Activated CD8-positive, alpha-beta memory T cell treated with anti-CD3 and anti-CD28 coated beads, Interleukin-2, amount 50 U/mL, for 48 hours (primary cell): ENCODE data around the gene CEMP1.

Experiments
- DNase-seq: peaks from one replicate; pipeline ENCODE4 v3.0.0-alpha.2; 2020

CEMP1 gene

DNA sequence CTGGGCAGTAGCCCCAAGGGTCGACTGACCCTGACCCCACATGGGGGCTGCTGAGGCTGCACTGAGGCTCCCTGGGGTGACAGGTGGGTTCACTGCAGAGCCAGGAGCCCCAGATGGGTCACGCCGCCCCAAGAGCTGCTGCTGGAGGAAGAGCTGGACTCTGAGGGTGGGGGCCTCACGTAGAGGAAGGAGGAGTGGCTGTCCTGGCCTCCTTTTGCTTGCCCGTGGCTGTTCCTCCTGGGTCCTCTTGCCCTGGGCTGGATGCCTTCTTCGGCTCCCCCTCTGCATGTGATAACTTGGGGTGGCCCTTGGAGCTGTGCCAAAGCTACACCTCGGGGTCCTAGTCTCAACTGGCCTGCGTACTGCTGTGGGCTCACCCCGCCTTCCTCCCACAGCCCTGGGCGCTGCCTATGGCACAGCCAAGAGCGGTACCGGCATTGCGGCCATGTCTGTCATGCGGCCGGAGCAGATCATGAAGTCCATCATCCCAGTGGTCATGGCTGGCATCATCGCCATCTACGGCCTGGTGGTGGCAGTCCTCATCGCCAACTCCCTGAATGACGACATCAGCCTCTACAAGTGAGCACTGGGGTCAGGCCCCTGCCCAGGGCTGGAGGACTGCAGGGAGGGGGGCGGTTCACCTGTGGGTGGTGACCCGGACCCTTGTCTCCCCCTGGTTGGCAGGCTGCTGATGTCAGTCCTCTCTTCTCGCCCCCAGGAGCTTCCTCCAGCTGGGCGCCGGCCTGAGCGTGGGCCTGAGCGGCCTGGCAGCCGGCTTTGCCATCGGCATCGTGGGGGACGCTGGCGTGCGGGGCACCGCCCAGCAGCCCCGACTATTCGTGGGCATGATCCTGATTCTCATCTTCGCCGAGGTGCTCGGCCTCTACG is 12.1 kb downstream of the CEMP1 start:
- no peak for DNase-seq

GRCh38 chr16:2517954-2518605 is 13.1 kb downstream of the CEMP1 start:
- no peak for DNase-seq

- DNase-seq, result no peak
These were observed 14.6 kb downstream of the CEMP1 start for GRCh38 chr16:2516391-2517240.

DNA sequence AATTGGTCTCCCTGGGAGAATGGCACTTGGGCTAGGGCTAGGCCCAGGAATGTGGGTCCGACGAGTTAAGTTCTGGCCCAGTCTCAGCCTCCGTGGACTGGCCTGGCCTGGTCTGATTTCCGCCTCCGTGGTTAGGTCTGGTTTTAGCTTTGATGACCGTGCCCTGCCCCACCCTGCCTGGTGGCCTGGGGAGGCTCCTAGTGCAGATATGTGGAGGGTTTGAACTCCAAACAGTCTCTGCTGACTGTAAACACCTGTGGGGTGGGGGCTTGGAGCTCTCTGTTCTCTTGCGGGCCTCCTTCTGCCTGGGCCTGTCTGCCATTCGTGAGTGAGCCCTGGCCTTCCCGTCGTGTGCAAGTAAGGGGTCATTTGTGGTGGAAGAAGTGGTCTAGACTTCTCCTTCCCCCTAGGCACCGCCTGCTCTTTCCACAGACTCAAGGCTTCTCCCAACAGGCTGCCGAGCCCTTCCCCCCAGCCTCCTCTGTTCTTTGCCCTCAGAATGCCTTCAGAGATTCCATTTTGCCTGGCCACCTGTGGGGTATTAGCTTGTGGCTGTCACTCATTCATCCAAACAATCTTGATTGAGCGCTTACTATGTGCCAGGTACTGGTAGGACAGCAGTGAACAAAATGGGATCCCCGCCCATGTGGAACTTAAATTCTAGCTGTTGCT is 15.9 kb downstream of the CEMP1 start:
- DNase-seq, result no peak

DNA sequence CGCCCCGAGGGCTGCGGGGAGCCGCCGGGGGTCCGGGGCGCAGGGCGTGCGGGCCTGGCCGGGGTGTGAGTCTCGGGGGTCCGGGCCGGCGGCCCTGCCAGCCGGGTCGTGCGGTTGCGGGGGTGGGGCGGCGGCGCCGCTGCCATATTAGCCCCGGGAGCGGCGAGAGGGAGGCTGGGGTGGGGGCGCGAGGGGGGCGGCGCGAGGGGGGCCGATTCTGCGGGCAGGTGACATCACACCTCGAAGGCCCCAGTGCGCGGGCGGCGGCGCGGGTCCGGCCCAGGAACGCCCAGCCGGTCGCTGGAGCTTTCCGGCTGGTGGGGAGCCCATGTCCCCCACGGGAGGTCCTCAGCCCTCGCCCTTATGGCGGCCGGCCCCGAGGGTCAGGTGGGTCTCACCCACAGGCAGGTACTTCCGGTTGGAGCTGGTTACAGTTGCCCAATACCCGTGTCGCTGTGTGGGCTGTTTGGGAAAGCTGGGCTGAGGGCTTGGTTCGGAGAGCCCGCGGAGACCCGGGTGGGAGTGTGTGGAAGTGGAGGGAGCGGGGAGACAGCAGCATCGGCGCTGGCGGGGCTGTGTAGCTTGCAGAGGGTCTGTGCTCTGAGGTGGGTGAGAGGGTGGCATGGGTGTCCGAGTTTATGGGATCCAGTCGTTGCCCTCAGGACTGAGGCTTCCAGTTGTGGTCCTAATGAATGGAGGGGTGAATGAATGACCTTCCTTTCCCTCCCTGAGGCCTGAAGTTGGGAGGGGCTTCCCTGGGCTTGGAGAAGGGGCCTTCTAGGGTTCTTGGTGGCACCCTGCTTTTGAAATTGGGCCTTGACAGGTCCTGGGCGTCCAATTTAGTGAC is 16.7 kb downstream of the CEMP1 start:
- no peak for DNase-seq

GRCh38 chr16:2513405-2514332 is 17.5 kb downstream of the CEMP1 start, which contains the start of gene ATP6V0C:
Gene ATP6V0C, plus strand, starts transcription at chr16:2513952. Its CDS starts 152 bp downstream, at chr16:2514104.
- peak; percentile 96 for DNase-seq

GRCh38 chr16:2512735-2513404 is 18.3 kb downstream of the CEMP1 start:
- no peak for DNase-seq

DNA sequence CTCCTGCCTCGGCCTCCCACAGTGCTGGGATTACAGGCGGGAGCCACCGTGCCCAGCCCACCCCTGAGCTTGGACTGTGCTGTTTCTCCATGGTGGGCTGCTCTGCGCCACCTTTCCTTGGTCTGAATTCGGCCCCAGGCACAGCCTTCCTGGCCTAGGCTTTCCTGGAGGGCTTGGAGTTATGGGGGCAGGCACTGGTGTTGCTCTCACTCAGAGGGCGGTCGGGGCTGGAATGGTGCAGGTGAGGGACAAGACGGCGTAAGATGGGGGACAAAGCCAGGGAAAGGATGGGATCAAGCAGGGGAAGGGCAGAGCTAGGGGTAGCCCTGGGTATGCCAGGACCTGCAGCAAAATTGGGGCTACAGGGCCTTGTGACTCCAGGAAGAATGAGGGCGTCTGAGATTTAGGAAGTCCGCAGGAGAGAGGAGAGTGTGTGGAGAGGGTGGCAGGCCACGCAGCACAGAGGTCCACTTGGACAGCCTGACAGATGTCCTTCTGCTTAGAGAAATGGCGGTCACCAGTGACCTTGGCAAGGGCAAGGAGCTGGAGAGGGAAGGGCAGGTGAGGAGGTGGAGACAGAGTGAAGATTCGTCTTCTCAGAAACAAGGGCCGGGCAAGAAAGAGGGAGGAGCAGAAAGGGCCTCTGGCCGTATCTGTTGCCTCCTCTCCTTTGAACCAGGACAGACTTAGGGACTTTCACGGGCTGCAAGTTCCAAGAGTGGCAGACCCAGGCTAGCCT is 19.0 kb downstream of the CEMP1 start:
- DNase-seq, result no peak

GRCh38 chr16:2511128-2511800 is 19.9 kb downstream of the CEMP1 start:
- no peak for DNase-seq

DNA sequence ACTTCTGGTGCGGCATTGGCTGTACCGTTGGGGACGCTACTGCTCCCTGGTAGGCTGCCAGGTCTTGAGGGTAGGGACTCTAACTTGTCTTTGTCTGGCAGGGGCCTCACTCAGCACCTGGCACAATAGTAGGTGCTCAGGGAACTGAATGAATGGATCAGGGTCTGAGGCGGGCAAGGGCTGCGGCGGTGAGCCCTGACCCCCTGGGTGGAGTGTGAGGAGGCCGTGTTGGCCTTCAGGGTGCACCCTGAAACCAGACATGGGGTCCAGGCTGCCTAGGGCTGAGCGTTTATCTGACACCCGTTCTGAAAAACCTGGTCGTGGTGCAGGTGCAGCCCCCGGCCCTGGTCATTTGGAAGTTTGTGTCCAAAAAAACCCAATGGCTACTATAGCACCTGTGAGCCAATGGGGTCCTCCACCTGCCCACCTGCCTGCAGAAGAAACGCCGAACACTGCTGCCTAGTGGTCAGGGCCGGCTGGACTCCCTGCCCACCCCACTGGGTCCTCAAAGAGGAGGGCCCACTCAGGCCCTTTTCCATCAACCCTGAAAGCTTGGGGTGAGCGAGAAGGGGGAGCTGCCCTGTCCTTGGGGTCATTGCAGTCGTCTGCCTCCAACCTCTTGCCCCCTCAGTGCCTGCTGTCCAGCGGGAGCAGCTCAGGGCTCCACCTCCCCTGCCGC is 22.3 kb downstream of the CEMP1 start:
- no peak for DNase-seq

DNA sequence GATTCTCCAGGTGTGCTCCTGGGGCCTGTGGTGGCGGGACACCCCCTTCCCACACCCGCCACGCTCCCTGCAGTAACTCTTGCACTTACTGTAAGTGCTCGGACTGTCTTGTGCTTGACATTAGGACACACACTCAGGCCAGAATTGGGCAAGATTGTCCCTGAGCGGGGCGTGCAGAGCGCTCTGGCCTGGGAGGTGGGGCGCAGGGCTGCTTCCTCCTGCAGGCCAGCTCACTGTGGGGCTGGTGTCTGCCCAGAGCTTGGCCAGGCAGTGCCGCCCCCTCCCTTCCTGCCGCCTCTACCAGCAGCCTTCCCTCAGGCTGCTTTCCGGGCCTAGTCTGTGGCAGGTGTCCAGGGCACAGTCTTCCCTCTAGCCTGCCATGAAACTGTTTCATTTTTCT is 23.5 kb downstream of the CEMP1 start:
- no peak for DNase-seq

DNA sequence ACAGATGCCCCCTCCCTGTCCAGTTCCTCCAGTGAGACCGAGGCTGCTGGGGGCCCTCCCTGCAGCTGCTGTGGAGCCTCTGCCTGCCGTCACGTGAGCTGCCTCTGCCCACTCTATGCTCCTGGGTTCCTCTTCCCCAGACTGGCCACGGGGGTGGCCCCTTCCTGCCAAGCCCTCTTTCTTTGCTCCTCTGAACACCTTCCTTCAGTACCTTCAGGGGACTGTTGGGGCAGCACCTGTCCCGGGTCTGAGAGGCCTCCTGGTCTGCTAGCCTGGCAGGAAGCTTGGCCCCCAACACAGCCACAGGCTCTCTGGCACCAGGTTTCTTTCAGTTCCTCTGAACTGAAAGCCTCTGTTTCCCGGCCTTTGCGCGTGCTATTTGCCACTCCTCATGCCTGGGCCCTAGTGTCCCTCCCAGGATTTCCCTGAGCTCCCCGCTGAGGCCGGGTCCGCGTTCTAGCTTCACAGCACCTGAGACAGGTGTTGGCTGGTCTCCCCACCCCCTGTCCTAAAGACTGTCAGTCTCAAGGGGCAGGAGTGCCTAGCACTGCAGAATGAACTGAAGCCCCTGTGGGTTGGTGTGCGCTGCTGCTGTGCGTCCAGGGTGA is 24.1 kb downstream of the CEMP1 start:
- no peak for DNase-seq

GRCh38 chr16:2505695-2506094 is 25.5 kb downstream of the CEMP1 start:
- no peak for DNase-seq

GRCh38 chr16:2501946-2502895 is 29.0 kb downstream of the CEMP1 start:
- no peak for DNase-seq

DNA sequence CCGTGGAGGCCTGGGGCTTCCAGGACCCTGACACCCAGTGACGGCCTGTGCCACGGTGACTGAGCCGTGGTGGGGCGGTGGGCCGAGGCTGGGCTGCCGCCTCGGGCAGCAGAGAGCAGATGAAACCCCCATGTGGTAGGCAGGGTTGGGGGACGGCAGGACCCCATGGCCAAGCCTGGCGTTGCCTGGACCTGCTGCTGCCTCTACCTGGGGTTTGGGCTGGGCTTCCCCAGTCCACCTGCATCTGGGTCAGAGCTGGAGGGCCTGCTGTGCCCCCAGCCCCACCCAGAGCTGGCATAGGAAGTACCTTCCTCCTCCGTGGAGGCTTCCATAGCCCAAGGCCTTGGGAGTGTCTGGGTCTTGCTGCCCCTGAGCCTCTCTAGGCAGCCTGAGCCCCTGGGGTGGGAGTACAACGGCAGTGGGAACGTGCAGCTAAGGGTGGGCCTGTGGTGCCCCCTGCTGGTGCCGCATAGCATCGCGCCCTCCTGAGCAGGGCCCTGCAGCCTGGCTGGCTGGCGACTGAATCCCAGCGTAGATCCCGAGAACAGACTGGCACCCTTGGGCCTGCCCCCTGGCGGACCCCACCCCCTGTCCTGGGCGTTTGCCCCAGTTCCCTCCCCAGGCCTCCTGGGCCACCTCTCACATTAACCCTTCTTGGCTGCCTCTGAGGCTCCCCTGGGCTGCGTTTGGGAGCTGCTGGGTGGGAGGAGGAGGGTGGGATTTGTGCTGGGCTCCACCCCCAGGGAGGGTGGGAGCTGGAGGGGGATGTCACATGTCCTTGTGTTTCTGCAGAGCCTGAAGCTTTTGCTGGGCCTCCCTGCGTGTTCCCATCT is 30.1 kb downstream of the CEMP1 start:
- peak; percentile 94 for DNase-seq
